ENCODE results near the gene REEP6.

DNA sequence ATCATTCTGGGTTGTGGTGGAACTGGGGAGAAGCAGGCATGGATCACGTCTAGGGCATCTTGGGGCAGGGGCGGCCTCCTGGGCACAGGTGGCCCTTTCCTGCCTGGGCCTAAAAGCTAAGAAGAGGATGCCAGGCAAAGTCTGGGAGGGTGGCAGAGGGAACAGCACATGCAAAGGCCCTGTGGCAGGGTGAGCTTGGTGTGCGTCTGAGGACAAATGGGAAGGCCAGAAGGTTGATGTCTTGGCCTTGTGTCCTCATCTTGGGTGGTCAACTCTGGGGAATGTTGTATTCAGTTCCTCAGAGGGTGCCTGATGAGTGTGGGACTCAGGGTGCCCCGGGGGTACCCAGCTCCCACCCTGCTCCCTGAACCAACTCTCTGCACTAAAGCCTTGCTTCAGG is 27.5 kb downstream of the REEP6 start:
- TF ChIP-seq POLR2AphosphoS5 (IDR thresholded peaks at IDR 0.05; ENCODE audit: low read depth, low read length) (no peak), TCF7L2 (IDR thresholded peaks at IDR 0.05; ENCODE audit: low read depth, low read length) (no peak), SIN3A (IDR thresholded peaks at IDR 0.05; ENCODE audit: borderline replicate concordance, insufficient read depth, low read depth, low read length) (no peak)
- TF ChIP-seq, protein P1, sequence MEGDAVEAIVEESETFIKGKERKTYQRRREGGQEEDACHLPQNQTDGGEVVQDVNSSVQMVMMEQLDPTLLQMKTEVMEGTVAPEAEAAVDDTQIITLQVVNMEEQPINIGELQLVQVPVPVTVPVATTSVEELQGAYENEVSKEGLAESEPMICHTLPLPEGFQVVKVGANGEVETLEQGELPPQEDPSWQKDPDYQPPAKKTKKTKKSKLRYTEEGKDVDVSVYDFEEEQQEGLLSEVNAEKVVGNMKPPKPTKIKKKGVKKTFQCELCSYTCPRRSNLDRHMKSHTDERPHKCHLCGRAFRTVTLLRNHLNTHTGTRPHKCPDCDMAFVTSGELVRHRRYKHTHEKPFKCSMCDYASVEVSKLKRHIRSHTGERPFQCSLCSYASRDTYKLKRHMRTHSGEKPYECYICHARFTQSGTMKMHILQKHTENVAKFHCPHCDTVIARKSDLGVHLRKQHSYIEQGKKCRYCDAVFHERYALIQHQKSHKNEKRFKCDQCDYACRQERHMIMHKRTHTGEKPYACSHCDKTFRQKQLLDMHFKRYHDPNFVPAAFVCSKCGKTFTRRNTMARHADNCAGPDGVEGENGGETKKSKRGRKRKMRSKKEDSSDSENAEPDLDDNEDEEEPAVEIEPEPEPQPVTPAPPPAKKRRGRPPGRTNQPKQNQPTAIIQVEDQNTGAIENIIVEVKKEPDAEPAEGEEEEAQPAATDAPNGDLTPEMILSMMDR (IDR thresholded peaks at IDR 0.05): no peak
- TF ChIP-seq, protein P2, sequence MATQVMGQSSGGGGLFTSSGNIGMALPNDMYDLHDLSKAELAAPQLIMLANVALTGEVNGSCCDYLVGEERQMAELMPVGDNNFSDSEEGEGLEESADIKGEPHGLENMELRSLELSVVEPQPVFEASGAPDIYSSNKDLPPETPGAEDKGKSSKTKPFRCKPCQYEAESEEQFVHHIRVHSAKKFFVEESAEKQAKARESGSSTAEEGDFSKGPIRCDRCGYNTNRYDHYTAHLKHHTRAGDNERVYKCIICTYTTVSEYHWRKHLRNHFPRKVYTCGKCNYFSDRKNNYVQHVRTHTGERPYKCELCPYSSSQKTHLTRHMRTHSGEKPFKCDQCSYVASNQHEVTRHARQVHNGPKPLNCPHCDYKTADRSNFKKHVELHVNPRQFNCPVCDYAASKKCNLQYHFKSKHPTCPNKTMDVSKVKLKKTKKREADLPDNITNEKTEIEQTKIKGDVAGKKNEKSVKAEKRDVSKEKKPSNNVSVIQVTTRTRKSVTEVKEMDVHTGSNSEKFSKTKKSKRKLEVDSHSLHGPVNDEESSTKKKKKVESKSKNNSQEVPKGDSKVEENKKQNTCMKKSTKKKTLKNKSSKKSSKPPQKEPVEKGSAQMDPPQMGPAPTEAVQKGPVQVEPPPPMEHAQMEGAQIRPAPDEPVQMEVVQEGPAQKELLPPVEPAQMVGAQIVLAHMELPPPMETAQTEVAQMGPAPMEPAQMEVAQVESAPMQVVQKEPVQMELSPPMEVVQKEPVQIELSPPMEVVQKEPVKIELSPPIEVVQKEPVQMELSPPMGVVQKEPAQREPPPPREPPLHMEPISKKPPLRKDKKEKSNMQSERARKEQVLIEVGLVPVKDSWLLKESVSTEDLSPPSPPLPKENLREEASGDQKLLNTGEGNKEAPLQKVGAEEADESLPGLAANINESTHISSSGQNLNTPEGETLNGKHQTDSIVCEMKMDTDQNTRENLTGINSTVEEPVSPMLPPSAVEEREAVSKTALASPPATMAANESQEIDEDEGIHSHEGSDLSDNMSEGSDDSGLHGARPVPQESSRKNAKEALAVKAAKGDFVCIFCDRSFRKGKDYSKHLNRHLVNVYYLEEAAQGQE (IDR thresholded peaks at IDR 0.05; ENCODE audit: insufficient read depth in 1 of 2, low read depth in 2 of 2, low read length in 1 of 2): no peak

Measured in Panc1 (cell line).